Parathyroid adenoma (tissue), 2 donors: Measurements from ENCODE around the gene COL20A1.
"Not testable (repeated sequence)": the region's sequence is repeated elsewhere in the genome, so short reads cannot be mapped to it uniquely, and the experiment has no call there.

ENCODE experiments used
- H2AFZ ChIP-seq: fragments of 300-600 bp; sonication (generic); one replicate; pipeline ENCODE4 v1.7.0; 2017; ENCODE audit warnings: antibody characterized with exemption, mild to moderate bottlenecking
- H3K27ac ChIP-seq: fragments of 300-600 bp; sonication (generic); one replicate; pipeline ENCODE4 v1.7.0; 2017
- H3K27me3 ChIP-seq: fragments of 300-600 bp; sonication (generic); one replicate; pipeline ENCODE4 v1.7.0; 2017; ENCODE audit warnings: low read length; ENCODE audit not compliant: control insufficient read depth, insufficient read depth
- H3K36me3 ChIP-seq: fragments of 300-600 bp; sonication (generic); one replicate; pipeline ENCODE4 v1.7.0; 2017; ENCODE audit warnings: low read length; ENCODE audit not compliant: control insufficient read depth, insufficient read depth
- H3K4me1 ChIP-seq: fragments of 300-600 bp; sonication (generic); one replicate; pipeline ENCODE4 v1.7.0; 2017; ENCODE audit warnings: control low read depth
- H3K4me2 ChIP-seq: fragments of 300-600 bp; sonication (generic); one replicate; pipeline ENCODE4 v1.7.0; 2017; ENCODE audit warnings: low read length
- H3K4me3 ChIP-seq: fragments of 300-600 bp; sonication (generic); one replicate; pipeline ENCODE4 v1.7.0; 2017; ENCODE audit warnings: low read depth, low read length
- H3K79me2 ChIP-seq: fragments of 300-600 bp; sonication (generic); one replicate; pipeline ENCODE4 v1.7.0; 2017; ENCODE audit warnings: control low read depth
- H3K9ac ChIP-seq: fragments of 300-600 bp; sonication (generic); one replicate; pipeline ENCODE4 v1.7.0; 2017; ENCODE audit warnings: mild to moderate bottlenecking
- H3K9me3 ChIP-seq: fragments of 300-600 bp; sonication (generic); one replicate; pipeline ENCODE4 v1.7.0; 2017; ENCODE audit warnings: low read length; ENCODE audit not compliant: control insufficient read depth
- TF ChIP-seq, protein P1 (sequence below): fragments of 300-600 bp; sonication (generic); IDR thresholded peaks from one replicate; pipeline ENCODE4 v1.7.0; 2017; ENCODE audit warnings: antibody characterized with exemption, mild to moderate bottlenecking
- donor health status: primary hyperparathyroidism.

COL20A1 gene

DNA sequence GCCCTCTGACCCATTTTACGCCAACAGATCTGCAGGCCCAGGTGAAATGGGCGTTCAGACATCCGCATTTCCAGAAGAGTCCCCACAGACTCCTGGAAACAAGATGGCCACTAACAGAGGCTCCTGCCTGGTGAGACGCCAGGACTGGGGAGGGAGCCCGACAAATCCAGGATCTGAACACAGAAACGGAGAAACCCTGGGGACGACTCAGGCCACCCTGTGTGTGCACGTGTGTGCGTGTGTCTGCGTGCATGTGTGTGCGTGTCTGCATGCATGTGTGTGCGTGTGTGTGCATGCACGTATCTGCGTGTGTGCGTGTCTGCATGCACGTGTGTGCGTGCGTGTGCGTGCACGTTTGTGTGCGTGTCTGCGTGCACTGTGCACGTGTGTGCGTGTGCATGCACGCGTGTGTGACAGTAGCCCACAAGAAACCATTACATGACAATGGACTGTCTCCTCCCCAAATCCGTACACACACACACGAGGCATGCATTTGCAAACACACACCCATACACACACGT lies 43.3 kb downstream of the COL20A1 start:
- H3K4me3 ChIP-seq = peak overlapping the region; percentile 52
- peaks cover 70% of the 10 kb centered on the region for H3K4me1 ChIP-seq
- H3K79me2 ChIP-seq = peaks cover 16% of the 10 kb centered on the region
- H3K36me3 ChIP-seq = no peaks in the 10 kb centered on the region
- H3K4me2 ChIP-seq = peak overlapping the region; percentile 55
- TF ChIP-seq, protein P1, sequence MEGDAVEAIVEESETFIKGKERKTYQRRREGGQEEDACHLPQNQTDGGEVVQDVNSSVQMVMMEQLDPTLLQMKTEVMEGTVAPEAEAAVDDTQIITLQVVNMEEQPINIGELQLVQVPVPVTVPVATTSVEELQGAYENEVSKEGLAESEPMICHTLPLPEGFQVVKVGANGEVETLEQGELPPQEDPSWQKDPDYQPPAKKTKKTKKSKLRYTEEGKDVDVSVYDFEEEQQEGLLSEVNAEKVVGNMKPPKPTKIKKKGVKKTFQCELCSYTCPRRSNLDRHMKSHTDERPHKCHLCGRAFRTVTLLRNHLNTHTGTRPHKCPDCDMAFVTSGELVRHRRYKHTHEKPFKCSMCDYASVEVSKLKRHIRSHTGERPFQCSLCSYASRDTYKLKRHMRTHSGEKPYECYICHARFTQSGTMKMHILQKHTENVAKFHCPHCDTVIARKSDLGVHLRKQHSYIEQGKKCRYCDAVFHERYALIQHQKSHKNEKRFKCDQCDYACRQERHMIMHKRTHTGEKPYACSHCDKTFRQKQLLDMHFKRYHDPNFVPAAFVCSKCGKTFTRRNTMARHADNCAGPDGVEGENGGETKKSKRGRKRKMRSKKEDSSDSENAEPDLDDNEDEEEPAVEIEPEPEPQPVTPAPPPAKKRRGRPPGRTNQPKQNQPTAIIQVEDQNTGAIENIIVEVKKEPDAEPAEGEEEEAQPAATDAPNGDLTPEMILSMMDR = no peak
- H3K27me3 ChIP-seq = no peaks in the 10 kb centered on the region
- H2AFZ ChIP-seq = peak overlapping the region; percentile 9
- H3K27ac ChIP-seq = peak overlapping the region; percentile 97
- H3K9ac ChIP-seq = no peak overlapping the region
- no peaks in the 10 kb centered on the region for H3K9me3 ChIP-seq

DNA sequence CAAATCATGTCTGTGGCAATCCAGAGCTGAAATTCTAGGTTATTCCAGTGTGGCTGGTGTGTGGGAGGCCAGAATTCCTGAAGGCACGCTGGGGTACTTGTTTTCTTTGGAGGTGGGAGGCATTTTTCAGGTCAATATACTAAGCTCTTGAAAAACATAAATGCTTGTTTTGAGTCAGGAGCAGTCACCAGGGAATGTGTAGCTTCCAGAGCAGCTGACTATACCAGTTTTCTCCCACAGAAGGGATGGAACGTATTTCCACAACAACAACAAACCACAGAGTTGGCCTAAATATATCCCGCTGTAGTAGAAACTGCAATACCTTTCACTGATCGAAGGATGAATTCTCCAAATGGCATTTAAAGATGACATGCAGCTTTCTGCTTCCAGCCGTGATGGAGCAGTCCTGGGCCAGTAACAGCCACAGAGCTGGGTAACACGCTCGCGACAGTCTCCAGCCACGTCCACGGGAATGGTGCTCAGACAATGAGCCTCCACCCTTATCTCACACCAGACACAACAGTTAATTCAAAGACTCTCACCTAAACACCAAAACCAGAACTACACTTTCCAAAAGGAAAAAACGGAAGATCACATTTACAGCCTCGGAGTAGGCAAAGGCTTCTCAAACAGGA lies 44.9 kb downstream of the COL20A1 start:
- no peak overlapping the region for H3K4me3 ChIP-seq

DNA sequence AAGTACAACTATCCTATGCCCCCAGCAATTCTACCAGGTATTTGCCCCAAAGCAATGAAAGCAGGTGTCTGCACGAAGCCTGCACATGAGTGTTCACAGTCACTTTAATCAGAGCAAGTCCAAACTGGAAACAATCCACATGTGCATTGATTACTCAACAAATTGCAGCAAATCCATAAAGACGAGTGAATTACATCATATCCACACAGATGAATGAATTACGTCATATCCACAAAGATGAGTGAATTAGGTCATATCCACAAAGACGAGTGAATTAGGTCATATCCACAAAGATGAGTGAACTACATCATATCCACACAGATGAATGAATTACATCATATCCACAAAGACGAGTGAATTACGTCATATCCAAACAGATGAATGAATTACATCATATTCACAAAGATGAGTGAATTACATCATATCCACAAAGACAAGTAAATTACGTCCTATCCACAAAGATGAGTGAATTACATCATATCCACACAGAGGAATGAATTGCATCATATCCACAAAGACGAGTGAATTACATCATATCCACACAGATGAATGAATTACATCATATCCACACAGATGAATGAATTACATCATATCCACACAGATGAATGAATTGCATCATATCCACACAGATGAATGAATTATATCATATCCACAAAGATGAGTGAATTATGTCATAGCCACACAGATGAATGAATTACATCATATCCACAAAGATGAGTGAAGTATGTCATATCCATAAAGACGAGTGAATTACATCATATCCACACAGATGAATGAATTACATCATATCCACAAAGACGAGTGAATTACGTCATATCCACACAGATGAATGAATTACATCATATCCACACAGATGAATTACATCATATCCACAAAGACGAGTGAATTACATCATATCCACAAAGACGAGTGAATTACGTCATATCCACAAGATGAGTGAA lies 46.4 kb downstream of the COL20A1 start:
- Histone ChIP-seq H3K79me2 (peaks cover 28% of the 10 kb centered on the region), H3K4me1 (peaks cover 41% of the 10 kb centered on the region)
- H3K4me3 ChIP-seq, H3K27ac ChIP-seq, H3K9ac ChIP-seq, H3K36me3 ChIP-seq, H3K27me3 ChIP-seq, H2AFZ ChIP-seq, H3K4me2 ChIP-seq, H3K9me3 ChIP-seq: not testable (repeated sequence)

More for the DNA sequence above, 44.9 kb downstream of the COL20A1 start:
- Histone ChIP-seq H3K36me3 (no peaks in the 10 kb centered on the region), H3K4me2 (no peak overlapping the region), H3K27me3 (no peaks in the 10 kb centered on the region), H3K4me1 (peaks cover 54% of the 10 kb centered on the region), H3K9ac (no peak overlapping the region), H3K79me2 (peaks cover 26% of the 10 kb centered on the region), H3K27ac (peak overlapping the region; percentile 97), H2AFZ (no peak overlapping the region), H3K9me3 (no peaks in the 10 kb centered on the region)
- TF ChIP-seq, protein P1 = no peak

DNA sequence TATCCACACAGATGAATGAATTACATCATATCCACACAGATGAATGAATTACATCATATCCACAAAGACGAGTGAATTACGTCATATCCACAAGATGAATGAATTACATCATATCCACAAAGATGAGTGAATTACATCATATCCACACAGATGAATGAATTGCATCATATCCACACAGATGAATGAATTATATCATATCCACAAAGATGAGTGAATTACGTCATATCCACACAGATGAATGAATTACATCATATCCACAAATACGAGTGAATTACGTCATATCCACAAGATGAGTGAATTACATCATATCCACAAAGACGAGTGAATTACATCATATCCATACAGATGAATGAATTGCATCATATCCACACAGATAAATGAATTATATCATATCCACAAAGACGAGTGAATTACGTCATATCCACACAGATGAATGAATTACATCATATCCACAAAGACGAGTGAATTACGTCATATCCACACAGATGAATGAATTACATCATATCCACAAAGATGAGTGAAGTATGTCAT lies 47.2 kb downstream of the COL20A1 start:
- Histone ChIP-seq H3K4me1 (peaks cover 33% of the 10 kb centered on the region), H3K79me2 (peaks cover 36% of the 10 kb centered on the region)
- H3K9ac ChIP-seq, H3K4me3 ChIP-seq, H3K27me3 ChIP-seq, H3K27ac ChIP-seq, H3K9me3 ChIP-seq, H3K4me2 ChIP-seq, H2AFZ ChIP-seq, H3K36me3 ChIP-seq: not testable (repeated sequence)

DNA sequence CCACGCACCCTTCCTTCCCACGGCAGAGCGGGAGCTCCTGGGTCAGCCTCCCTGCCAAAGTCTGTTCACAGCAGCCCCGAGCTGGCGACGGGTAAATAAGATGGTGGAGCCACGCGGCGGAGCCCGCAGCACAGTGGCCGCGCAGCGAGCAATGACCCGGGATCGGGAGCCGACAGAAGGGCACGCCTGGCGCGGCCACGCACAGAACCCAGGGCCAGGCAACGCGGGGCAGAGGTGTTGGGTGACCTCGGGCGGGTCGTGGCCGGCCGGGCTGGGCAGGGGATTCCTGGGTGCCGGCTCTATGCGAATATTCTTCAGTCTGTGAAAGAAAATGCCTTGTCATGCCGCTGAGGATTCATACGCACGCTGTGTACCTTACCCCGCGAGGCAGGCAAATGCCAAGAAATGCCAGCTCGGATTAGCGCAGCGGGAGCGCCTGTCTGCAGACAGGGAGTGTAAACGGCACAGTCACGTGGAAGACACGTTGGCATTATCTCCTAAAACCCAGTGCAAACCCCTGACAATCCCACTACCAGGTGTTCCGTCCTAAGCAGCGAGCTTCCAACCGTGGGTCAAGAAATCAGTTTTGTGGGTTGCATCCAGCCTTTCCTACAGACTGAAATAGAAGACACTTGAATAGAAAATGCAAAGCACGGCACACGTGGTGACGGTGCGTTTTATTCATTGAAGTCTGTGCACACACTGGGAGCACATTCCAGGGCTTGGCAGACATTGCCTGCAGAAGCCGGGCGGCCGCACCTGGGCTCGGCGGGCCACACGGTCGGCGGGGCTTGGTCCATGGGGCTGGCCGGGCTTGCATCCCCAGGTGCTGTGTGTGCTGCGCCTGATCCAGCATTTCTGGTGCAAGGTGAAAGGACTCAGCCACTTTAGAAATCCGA lies 49.8 kb downstream of the COL20A1 start:
- H3K27me3 ChIP-seq = no peaks in the 10 kb centered on the region

More for the DNA sequence above, 49.8 kb downstream of the COL20A1 start:
- TF ChIP-seq, protein P1 = no peak
- Histone ChIP-seq H3K4me1 (peaks cover 8% of the 10 kb centered on the region), H3K36me3 (no peaks in the 10 kb centered on the region), H3K27ac (no peak overlapping the region), H3K4me2 (no peak overlapping the region), H3K9me3 (no peaks in the 10 kb centered on the region), H3K79me2 (peaks cover 52% of the 10 kb centered on the region), H3K4me3 (no peak overlapping the region), H3K9ac (no peak overlapping the region), H2AFZ (no peak overlapping the region)
